Measurements from ENCODE around the gene IARS2.
"Not testable (repeated sequence)": the region's sequence is repeated elsewhere in the genome, so short reads cannot be mapped to it uniquely, and the experiment has no call there.

IARS2 gene

GRCh38 chr1:220094016-220094911 is at the start of gene IARS2:
Gene IARS2 (plus strand): TSS chr1:220094132. CDS start chr1:220094217, 85 bp downstream.
- peak; percentile 87 for DNase-seq (ENCODE audit: low spot score)

GRCh38 chr1:220044678-220045355 is 49.1 kb upstream of the IARS2 start:
- DNase-seq (ENCODE audit: low spot score) = peak; percentile 20

- peak; percentile 52 for DNase-seq (ENCODE audit: low spot score)
Measured at GRCh38 chr1:220045356-220046051, 48.4 kb upstream of the IARS2 start.

- peak; percentile 98 for DNase-seq (ENCODE audit: low spot score)
Measured at GRCh38 chr1:220046052-220046930, 47.6 kb upstream of the IARS2 start, which contains the start of gene EPRS1. Gene EPRS1 (minus strand): TSS chr1:220046505. CDS start chr1:220046388, 117 bp downstream.

GRCh38 chr1:220056374-220056773 is 37.6 kb upstream of the IARS2 start:
- DNase-seq (ENCODE audit: low spot score) = no peak

- no peak for DNase-seq (ENCODE audit: low spot score)
Measured at GRCh38 chr1:220060876-220061275, 33.1 kb upstream of the IARS2 start.

- DNase-seq (ENCODE audit: low spot score) = no peak
Measured at GRCh38 chr1:220062629-220063028, 31.3 kb upstream of the IARS2 start.

- no peak for DNase-seq (ENCODE audit: low spot score)
Measured at GRCh38 chr1:220067269-220068204, 26.4 kb upstream of the IARS2 start.

GRCh38 chr1:220076861-220077762 is 16.8 kb upstream of the IARS2 start:
- DNase-seq (ENCODE audit: low spot score) = no peak

- no peak for DNase-seq (ENCODE audit: low spot score)
Measured at GRCh38 chr1:220077887-220078286, 16.0 kb upstream of the IARS2 start.

- DNase-seq (ENCODE audit: low spot score) = no peak
Measured at GRCh38 chr1:220084460-220084859, 9.5 kb upstream of the IARS2 start.

- not testable (repeated sequence) for DNase-seq (ENCODE audit: low spot score)
Measured at GRCh38 chr1:220086261-220086686, 7.7 kb upstream of the IARS2 start.

GRCh38 chr1:220089650-220090556 is 4.0 kb upstream of the IARS2 start, which contains the start of gene BPNT1:
Gene BPNT1 (minus strand): TSS chr1:220089788. CDS start chr1:220079846, 9,942 bp downstream.
- DNase-seq (ENCODE audit: low spot score) = peak; percentile 94

GRCh38 chr1:220092694-220093093 is 1.2 kb upstream of the IARS2 start:
- DNase-seq (ENCODE audit: low spot score) = no peak

- no peak for DNase-seq (ENCODE audit: low spot score)
Measured at GRCh38 chr1:220093361-220094015, 444 bp upstream of the IARS2 start.

- DNase-seq (ENCODE audit: low spot score) = no peak
Measured at GRCh38 chr1:220099826-220100225, 5.9 kb downstream of the IARS2 start.

GRCh38 chr1:220110473-220110872 is 16.5 kb downstream of the IARS2 start:
- not testable (repeated sequence) for DNase-seq (ENCODE audit: low spot score)
